Activated CD8-positive, alpha-beta memory T cell treated with anti-CD3 and anti-CD28 coated beads for 36 hours (primary cell): ENCODE results near the gene PSMA5. TPM values are rescaled to one million over a fixed set of nuclear protein-coding genes. Genes with fewer than 3 reads are reported as not detected.
"Not testable (repeated sequence)": the region's sequence is repeated elsewhere in the genome, so short reads cannot be mapped to it uniquely, and the experiment has no call there.

Experiments used
- CTCF ChIA-PET: fragments of 350-600 bp; sonication (Branson Sonifier 250); formaldehyde crosslinking; loops from one replicate; lab custom pipeline; 2021; ENCODE audit warnings: antibody characterized with exemption; lab: Charles Lee
- POLR2A ChIA-PET: fragments of 350-600 bp; sonication (Branson Sonifier 250); formaldehyde crosslinking; loops from one replicate; lab custom pipeline; 2021; ENCODE audit warnings: antibody characterized with exemption; lab: Charles Lee
- total RNA-seq, 2 experiments: library from RNA; stranded (reverse); gene quantifications; one replicate each; pipeline ENCODE4 v1.2.3, GENCODE V29; 2021

Gene PSMA5
- total RNA-seq, 2 experiments from 2014 or later = 223 to 233 TPM

- POLR2A ChIA-PET = no interaction called here
These were observed 42.4 kb downstream of the PSMA5 start for GRCh38 chr1:109383854-109384253.

GRCh38 chr1:109383087-109383779 lies 43.0 kb downstream of the PSMA5 start:
- ChIA-PET POLR2A (interaction anchor here (0.9 kb wide), 1 partner anchor 16 kb away, joined by 3 read pairs; no protein-coding TSS in a partner anchor), CTCF (interaction anchor here (1.2 to 2.5 kb wide), 2 partner anchors 15 to 106 kb away, joined by 4 to 6 read pairs; no protein-coding TSS in a partner anchor)

More at GRCh38 chr1:109383854-109384253, 42.4 kb downstream of the PSMA5 start:
- CTCF ChIA-PET = interaction anchor here (2.5 kb wide), 1 partner anchor 107 kb away, joined by 6 read pairs; no protein-coding TSS in a partner anchor

- POLR2A ChIA-PET = no interaction called here
These were observed 44.7 kb downstream of the PSMA5 start for GRCh38 chr1:109381573-109381972.

GRCh38 chr1:109379907-109380306 lies 46.3 kb downstream of the PSMA5 start:
- ChIA-PET POLR2A (no interaction called here), CTCF (interaction anchor here (0.6 kb wide), 1 partner anchor 314 kb away, joined by 3 read pairs; no protein-coding TSS in a partner anchor)

More at GRCh38 chr1:109381573-109381972, 44.7 kb downstream of the PSMA5 start:
- CTCF ChIA-PET = interaction anchor here (1.1 kb wide), 1 partner anchor 151 kb away, joined by 3 read pairs; no protein-coding TSS in a partner anchor

GRCh38 chr1:109379422-109379821 lies 46.8 kb downstream of the PSMA5 start:
- POLR2A ChIA-PET = interaction anchor here (0.6 to 0.7 kb wide), 2 partner anchors 49 to 291 kb away, joined by 3 read pairs; no protein-coding TSS in a partner anchor
- CTCF ChIA-PET = interaction anchor here (0.6 kb wide), 1 partner anchor 314 kb away, joined by 3 read pairs; no protein-coding TSS in a partner anchor

GRCh38 chr1:109377698-109378097 lies 48.5 kb downstream of the PSMA5 start:
- POLR2A ChIA-PET = no interaction called here
- CTCF ChIA-PET = no interaction called here

- POLR2A ChIA-PET = not testable (repeated sequence)
- CTCF ChIA-PET = interaction anchor here (1.2 kb wide), 1 partner anchor 29 kb away, joined by 3 read pairs; no protein-coding TSS in a partner anchor
These were observed 52.6 kb downstream of the PSMA5 start for GRCh38 chr1:109373696-109374095.

GRCh38 chr1:109373126-109373525 lies 53.1 kb downstream of the PSMA5 start:
- ChIA-PET POLR2A (no interaction called here), CTCF (interaction anchor here (1.2 kb wide), 1 partner anchor 29 kb away, joined by 3 read pairs; no protein-coding TSS in a partner anchor)

- ChIA-PET POLR2A (no interaction called here), CTCF (no interaction called here)
These were observed 54.0 kb downstream of the PSMA5 start for GRCh38 chr1:109372281-109372680.

- POLR2A ChIA-PET = no interaction called here
- CTCF ChIA-PET = interaction anchor here (0.6 kb wide), 1 partner anchor 155 kb away, joined by 3 read pairs; no protein-coding TSS in a partner anchor
These were observed 54.9 kb downstream of the PSMA5 start for GRCh38 chr1:109371341-109371739.

GRCh38 chr1:109370712-109371340 lies 55.4 kb downstream of the PSMA5 start:
- ChIA-PET POLR2A (no interaction called here), CTCF (interaction anchor here (0.6 kb wide), 1 partner anchor 154 kb away, joined by 3 read pairs; no protein-coding TSS in a partner anchor)

- CTCF ChIA-PET = no interaction called here
- POLR2A ChIA-PET = no interaction called here
These were observed 57.0 kb downstream of the PSMA5 start for GRCh38 chr1:109369167-109369746.

- ChIA-PET POLR2A (no interaction called here), CTCF (no interaction called here)
These were observed 57.8 kb downstream of the PSMA5 start for GRCh38 chr1:109368464-109368863.

GRCh38 chr1:109367626-109368025 lies 58.6 kb downstream of the PSMA5 start:
- CTCF ChIA-PET = no interaction called here

GRCh38 chr1:109365642-109366204 lies 60.5 kb downstream of the PSMA5 start:
- CTCF ChIA-PET = no interaction called here

More at GRCh38 chr1:109367626-109368025, 58.6 kb downstream of the PSMA5 start:
- POLR2A ChIA-PET = no interaction called here

GRCh38 chr1:109361649-109362048 lies 64.6 kb downstream of the PSMA5 start:
- ChIA-PET POLR2A (no interaction called here), CTCF (no interaction called here)

More at GRCh38 chr1:109365642-109366204, 60.5 kb downstream of the PSMA5 start:
- POLR2A ChIA-PET = no interaction called here

GRCh38 chr1:109361069-109361468 lies 65.2 kb downstream of the PSMA5 start:
- ChIA-PET CTCF (no interaction called here), POLR2A (no interaction called here)

GRCh38 chr1:109357616-109358015 lies 68.6 kb downstream of the PSMA5 start:
- ChIA-PET CTCF (interaction anchor here (1.2 kb wide), 1 partner anchor 10 kb away, joined by 5 read pairs; no protein-coding TSS in a partner anchor), POLR2A (no interaction called here)

- POLR2A ChIA-PET = no interaction called here
- CTCF ChIA-PET = interaction anchor here (1.2 kb wide), 1 partner anchor 9 kb away, joined by 5 read pairs; no protein-coding TSS in a partner anchor
These were observed 69.3 kb downstream of the PSMA5 start for GRCh38 chr1:109356915-109357314.
